PC-9 (cell line): Measurements from ENCODE around the gene ARHGAP18.

Source experiments
- EZH2 ChIP-seq: fragments of 200-600 bp; sonication (generic); IDR thresholded peaks from 2 replicates; pipeline ENCODE4 v1.8.0; 2017; ENCODE audit warnings: antibody characterized with exemption, low read depth
- TF ChIP-seq, protein P1 (sequence below): fragments of 200-600 bp; sonication (generic); conservative IDR thresholded peaks from 2 replicates; pipeline ENCODE4 v1.6.1; 2017; ENCODE audit warnings: mixed run types, antibody characterized with exemption, mild to moderate bottlenecking, moderate library complexity

DNA sequence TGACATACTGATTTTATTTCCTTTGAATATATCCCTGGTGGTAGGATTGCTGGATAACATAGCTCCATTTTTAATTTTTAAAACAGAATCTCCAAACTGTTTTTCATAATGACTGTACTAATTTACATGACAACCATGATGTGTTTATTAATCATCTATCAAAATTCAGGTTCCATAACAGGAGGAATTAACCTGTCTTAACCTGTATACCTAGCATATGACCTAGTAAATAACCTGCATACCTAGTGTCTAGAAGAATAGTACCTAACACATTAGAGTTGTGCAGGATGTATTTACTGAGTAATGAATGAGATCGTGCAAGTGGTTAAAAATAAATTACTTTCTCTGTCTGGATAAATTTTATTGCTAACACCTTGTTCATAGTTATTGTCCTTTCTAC is 45.8 kb upstream of the ARHGAP18 start:
- TF ChIP-seq, protein P1, sequence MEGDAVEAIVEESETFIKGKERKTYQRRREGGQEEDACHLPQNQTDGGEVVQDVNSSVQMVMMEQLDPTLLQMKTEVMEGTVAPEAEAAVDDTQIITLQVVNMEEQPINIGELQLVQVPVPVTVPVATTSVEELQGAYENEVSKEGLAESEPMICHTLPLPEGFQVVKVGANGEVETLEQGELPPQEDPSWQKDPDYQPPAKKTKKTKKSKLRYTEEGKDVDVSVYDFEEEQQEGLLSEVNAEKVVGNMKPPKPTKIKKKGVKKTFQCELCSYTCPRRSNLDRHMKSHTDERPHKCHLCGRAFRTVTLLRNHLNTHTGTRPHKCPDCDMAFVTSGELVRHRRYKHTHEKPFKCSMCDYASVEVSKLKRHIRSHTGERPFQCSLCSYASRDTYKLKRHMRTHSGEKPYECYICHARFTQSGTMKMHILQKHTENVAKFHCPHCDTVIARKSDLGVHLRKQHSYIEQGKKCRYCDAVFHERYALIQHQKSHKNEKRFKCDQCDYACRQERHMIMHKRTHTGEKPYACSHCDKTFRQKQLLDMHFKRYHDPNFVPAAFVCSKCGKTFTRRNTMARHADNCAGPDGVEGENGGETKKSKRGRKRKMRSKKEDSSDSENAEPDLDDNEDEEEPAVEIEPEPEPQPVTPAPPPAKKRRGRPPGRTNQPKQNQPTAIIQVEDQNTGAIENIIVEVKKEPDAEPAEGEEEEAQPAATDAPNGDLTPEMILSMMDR: no peak
- TF ChIP-seq EZH2: no peak
